IPS DF 6.9 (cell line): ENCODE results near the gene MYO9A.
"Not testable (repeated sequence)": the region's sequence is repeated elsewhere in the genome, so short reads cannot be mapped to it uniquely, and the experiment has no call there.

Experiments used
- DNase-seq: peaks from one replicate; pipeline ENCODE4 v3.0.0-alpha.2; 2013; ENCODE audit warnings: low read depth, low spot score
- H3K27ac ChIP-seq: one replicate; pipeline ENCODE4 v1.5.1; 2013; ENCODE audit warnings: low read length, control low read depth
- H3K27me3 ChIP-seq: 2 replicates; pipeline ENCODE4 v1.6.1; 2013; ENCODE audit warnings: mild to moderate bottlenecking, low read length; ENCODE audit not compliant: control insufficient read depth, insufficient read depth
- H3K36me3 ChIP-seq: 2 replicates; pipeline ENCODE4 v1.6.1; 2013; ENCODE audit warnings: low read length; ENCODE audit not compliant: control insufficient read depth, insufficient read depth
- H3K4me1 ChIP-seq: 2 replicates; pipeline ENCODE4 v1.6.1; 2013; ENCODE audit warnings: low read length; ENCODE audit not compliant: control insufficient read depth, insufficient read depth
- H3K4me3 ChIP-seq: 2 replicates; pipeline ENCODE4 v1.5.1; 2013; ENCODE audit warnings: mild to moderate bottlenecking, low read length
- H3K9me3 ChIP-seq: 2 replicates; pipeline ENCODE4 v1.6.1; 2013; ENCODE audit warnings: low read length, inconsistent platforms; ENCODE audit not compliant: control insufficient read depth, insufficient read depth
- WGBS: extraction: QIAGEN DNeasy Blood & Tissue Kit; methylation state at CpG from one replicate; pipeline ENCODE4 v1.1.7; 2013; ENCODE audit warnings: mixed read lengths, missing lambda C conversion rate; ENCODE audit not compliant: insufficient read length, insufficient coverage; 5-methylcytosine and 5-hydroxymethylcytosine counted together

MYO9A gene

DNA sequence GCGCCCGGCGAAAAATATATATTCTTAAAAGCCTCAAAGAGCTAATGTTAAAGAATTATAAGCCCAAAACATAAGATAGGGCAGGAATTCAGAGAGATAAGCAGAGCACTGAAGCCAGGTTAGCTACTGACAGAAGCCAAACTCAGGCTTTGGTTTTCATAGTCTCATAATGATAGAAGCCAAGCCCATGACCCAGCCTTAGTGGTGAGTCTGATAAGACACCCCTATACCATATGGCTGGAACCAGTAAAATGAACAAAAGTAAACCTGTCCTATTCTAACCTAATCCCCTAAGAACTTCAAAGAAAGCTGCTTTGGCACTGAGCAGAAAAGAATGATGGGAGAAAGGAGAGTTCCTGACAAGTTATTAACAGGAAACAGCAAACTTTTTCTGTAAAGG, 25.9 kb downstream of the MYO9A start:
- DNase-seq: no peak
- no peaks in the 10 kb centered on the region for H3K27me3 ChIP-seq
- no peaks in the 10 kb centered on the region for H3K36me3 ChIP-seq
- H3K27ac ChIP-seq: no peak overlapping the region
- no CpG with 5 or more reads among the region's 3 CpGs for WGBS
- no peak overlapping the region for H3K4me3 ChIP-seq
- H3K9me3 ChIP-seq: no peaks in the 10 kb centered on the region; the same call in 1 of the 2 replicates
- no peaks in the 10 kb centered on the region for H3K4me1 ChIP-seq

DNA sequence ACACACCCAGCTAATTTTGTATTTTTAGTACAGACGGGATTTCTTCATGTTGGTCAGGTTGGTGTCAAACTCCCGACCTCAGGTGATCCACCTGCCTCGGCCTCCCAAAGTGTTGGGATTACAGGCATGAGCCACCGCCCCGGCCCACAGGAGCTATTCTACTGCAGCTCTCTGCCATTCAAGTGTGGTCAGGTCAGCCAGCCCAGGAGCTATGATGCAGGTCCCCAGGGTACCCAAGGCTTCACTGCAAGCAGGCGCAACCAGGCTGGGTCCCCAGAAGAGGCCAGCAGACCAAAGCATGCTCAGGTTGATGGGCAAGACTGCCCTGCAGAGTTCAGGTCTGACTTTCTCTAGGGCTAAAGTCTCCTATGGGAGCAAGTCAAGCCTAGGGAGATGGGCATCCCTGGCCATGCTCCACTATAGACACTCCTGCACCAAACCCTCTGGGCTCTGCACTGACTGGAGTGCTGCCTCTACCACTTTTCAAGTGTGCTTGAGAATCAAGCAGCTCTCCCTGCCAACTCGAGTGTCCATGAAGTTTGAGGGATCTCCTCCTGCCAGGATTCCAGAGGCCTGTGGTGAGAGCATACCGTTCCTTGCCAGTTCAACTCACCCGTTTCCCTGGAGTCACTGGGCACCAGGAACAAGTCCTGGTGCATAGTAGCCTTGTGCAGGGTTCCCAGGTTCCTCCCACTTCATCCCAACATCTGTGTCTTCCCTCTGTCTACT, 30.9 kb downstream of the MYO9A start:
- no peak for DNase-seq
- H3K4me3 ChIP-seq: no peak overlapping the region
- WGBS: no CpG with 5 or more reads among the region's 9 CpGs
- no peaks in the 10 kb centered on the region for H3K4me1 ChIP-seq
- H3K36me3 ChIP-seq: no peaks in the 10 kb centered on the region
- no peak overlapping the region for H3K27ac ChIP-seq
- no peaks in the 10 kb centered on the region for H3K27me3 ChIP-seq
- H3K9me3 ChIP-seq: no peaks in the 10 kb centered on the region; the same call in 1 of the 2 replicates

DNA sequence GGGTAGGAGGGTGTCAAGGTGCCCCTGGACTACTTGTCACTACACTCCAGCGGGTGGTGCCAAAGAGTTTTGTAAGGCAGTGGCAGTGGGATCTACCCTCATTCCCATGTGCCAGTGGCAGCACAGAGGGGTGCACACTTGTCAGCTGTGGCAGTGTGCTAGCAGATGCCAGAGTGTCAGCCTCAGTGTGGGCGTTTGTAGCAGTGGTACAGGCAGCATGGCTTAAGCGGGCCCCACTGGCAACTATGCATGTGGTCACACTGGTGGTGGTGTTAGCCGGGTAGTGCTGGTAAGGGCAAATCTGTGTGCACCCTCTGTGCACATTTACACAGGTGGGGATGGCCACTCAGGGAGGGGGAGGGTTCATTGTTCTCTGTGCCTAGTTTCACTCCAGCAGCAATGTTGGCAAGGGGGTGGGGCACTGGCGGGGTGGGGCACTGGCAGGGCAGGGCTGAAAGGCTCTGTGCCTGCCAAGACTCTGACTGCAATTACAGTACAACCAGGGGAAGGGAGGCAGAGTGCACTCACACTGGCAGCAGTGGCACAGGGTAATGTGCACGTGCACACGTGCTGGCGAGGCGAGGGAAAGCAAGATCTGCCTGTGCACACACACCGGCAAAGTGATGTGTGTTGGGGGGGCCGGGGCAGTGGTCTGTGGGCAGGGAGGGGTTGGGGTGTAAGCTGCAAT, 31.8 kb downstream of the MYO9A start:
- H3K4me1 ChIP-seq: no peaks in the 10 kb centered on the region
- no peaks in the 10 kb centered on the region; the same call in 1 of the 2 replicates for H3K9me3 ChIP-seq
- H3K4me3 ChIP-seq: no peak overlapping the region
- no peaks in the 10 kb centered on the region for H3K27me3 ChIP-seq
- no peak for DNase-seq
- H3K36me3 ChIP-seq: no peaks in the 10 kb centered on the region
- no CpG with 5 or more reads among the region's 11 CpGs for WGBS
- H3K27ac ChIP-seq: no peak overlapping the region

DNA sequence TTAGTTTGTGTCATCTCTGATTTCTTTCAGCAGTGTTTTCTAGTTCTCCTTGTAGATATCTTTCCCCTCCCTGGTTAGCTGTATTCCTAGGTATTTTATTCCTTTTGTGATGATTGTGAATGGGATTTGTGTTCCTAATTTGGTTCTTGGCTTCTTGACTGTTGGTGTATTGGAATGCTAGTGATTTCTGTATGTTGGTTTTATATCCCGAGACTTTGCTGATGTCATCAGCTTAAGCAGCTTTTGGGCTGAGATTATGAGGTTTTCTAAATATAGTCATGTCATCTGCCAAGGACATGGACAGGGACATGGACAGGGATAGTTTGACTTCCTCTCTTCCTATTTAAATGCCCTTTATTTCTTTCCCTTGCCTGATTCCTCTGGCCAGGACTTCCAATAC, 35.8 kb downstream of the MYO9A start:
- H3K9me3 ChIP-seq: no peaks in the 10 kb centered on the region
- H3K4me1 ChIP-seq: no peaks in the 10 kb centered on the region
- no CpG with 5 or more reads among the region's 1 CpG for WGBS

DNA sequence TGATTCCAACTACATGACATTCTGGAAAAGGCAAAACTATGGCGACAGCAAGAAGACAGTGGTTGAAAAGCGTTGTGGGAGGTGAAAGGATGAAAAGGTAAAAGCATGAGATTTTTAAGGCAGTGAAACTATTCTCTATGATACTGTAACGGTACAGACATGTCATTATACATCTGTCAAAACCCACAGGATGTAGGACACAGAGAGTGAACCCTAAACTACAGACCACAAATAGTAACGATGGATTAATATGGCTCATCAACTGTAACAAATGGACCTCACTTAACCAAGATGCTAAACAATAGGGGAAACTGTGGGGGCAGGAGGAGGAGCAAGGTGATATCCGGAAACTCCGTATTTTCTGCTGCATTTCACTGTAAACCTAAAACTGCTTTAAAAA, 39.1 kb downstream of the MYO9A start:
- Histone ChIP-seq H3K4me3 (no peak overlapping the region), H3K27me3 (no peaks in the 10 kb centered on the region), H3K4me1 (no peaks in the 10 kb centered on the region), H3K36me3 (no peaks in the 10 kb centered on the region), H3K9me3 (no peaks in the 10 kb centered on the region), H3K27ac (no peak overlapping the region)
- DNase-seq: no peak
- no CpG with 5 or more reads among the region's 6 CpGs for WGBS

More for the DNA sequence above, 35.8 kb downstream of the MYO9A start:
- no peak overlapping the region for H3K27ac ChIP-seq
- H3K36me3 ChIP-seq: no peaks in the 10 kb centered on the region
- no peaks in the 10 kb centered on the region for H3K27me3 ChIP-seq
- H3K4me3 ChIP-seq: no peak overlapping the region
- DNase-seq: no peak

DNA sequence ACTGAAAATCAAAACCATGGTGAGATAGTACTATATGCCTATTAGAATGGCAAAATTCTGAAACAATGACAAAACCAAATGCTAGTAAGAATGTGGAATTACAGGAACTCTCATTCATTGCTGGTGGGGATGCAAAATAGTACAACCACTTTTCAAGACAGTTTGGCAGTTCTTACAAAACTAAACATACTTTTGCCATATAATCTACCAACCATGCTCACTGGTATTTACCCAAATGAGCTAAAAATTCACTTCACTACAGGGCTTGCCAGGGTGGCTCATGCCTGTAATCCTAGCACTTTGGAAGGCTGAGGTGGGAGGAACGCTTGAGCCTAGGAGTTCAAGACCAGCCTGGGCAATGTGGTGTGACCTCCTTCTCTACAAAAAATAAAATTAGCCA, 40.0 kb downstream of the MYO9A start:
- no CpG with 5 or more reads among the region's 1 CpG for WGBS
- DNase-seq: no peak
- no peaks in the 10 kb centered on the region for H3K36me3 ChIP-seq
- no peaks in the 10 kb centered on the region for H3K9me3 ChIP-seq
- no peaks in the 10 kb centered on the region for H3K27me3 ChIP-seq
- H3K4me3 ChIP-seq: no peak overlapping the region
- no peak overlapping the region for H3K27ac ChIP-seq
- no peaks in the 10 kb centered on the region for H3K4me1 ChIP-seq

DNA sequence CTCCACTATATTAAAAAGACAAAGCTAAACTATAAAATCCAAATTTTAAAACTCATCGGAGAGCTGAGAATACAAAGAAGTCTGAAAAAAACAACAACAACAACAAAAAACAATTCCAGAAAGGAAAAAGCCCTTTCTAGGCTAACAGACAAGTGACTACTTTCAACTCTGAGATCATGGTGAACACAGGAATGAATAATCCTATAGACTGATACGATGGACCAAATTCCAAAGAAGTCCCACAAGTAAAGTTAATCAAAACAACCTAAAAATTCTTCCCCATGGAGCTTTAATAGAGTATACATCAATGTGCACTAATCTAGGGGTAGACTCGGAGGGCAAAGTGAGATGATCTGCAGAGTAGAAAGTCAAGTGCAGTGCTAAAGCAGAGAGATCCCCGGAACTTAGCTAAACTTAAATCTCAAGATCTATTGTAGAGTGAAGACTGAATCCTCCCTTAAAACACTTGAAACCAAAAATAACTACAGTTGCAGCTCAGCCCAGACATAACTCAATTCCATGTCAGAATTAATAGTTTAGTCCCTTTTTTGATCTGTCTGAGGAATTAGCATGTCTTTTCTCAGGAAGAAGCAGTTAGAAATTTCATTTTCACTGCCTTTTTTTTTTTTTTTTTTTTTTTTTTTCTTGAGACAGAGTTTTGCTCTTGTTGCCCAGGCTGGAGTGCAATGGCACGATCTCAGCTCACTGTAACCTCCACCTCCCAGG, 43.5 kb downstream of the MYO9A start:
- no peaks in the 10 kb centered on the region for H3K27me3 ChIP-seq
- no peaks in the 10 kb centered on the region for H3K9me3 ChIP-seq
- WGBS: no CpG with 5 or more reads among the region's 5 CpGs
- no peak for DNase-seq
- no peak overlapping the region for H3K4me3 ChIP-seq
- no peaks in the 10 kb centered on the region for H3K36me3 ChIP-seq
- H3K27ac ChIP-seq: no peak overlapping the region
- no peaks in the 10 kb centered on the region for H3K4me1 ChIP-seq

DNA sequence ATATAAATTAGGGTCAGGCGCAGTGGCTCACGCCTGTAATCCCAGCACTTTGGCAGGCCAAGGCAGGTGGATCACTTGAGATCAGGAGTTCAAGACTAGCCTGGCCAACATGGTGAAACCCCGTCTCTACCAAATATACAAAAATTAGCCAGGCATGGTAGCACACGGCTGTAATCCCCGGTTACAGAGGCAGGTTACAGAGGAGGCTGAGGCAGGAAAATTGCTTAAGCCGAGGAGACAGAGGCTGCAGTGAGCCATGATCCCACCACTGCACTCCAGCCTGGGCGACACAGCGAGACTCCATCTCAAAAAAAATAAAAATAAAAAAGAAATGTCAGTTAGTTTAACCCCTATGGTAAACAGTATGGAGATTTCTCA, 46.5 kb downstream of the MYO9A start:
- WGBS: no CpG with 5 or more reads among the region's 8 CpGs
- H3K36me3 ChIP-seq, H3K27me3 ChIP-seq, DNase-seq, H3K9me3 ChIP-seq, H3K4me1 ChIP-seq, H3K4me3 ChIP-seq, H3K27ac ChIP-seq: not testable (repeated sequence)

DNA sequence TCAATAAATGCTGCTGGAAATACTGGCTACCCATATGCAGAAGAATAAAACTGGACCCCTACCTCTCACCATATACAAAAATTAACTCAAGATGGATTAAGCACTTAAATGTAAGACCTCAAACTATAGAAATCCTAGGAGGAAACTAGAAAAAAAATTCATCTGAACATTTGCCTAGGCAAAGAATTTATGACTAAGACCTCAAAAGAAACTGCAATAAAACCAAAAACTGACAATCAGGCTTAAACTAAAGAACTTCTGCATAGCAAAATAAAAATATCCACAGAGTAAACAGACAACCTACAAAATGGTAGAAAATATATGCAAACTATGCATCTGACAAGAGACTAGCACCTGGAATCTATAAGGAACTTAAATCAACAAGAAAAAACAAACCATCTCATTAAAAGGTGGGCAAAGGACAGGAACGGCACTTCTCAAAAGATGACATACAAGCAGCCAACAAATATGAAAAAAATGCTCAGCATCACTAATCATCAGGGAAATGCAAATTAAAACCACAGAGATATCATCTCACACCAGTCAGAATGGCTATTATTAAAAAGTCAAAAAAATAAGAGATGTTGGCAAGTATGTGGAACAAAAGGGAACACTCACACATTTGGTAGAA, 47.0 kb downstream of the MYO9A start:
- Histone ChIP-seq H3K4me3 (no peak overlapping the region), H3K9me3 (no peaks in the 10 kb centered on the region), H3K27me3 (no peaks in the 10 kb centered on the region), H3K36me3 (no peaks in the 10 kb centered on the region), H3K27ac (no peak overlapping the region), H3K4me1 (no peaks in the 10 kb centered on the region)
- no CpG with 5 or more reads among the region's 1 CpG for WGBS
- DNase-seq: no peak

DNA sequence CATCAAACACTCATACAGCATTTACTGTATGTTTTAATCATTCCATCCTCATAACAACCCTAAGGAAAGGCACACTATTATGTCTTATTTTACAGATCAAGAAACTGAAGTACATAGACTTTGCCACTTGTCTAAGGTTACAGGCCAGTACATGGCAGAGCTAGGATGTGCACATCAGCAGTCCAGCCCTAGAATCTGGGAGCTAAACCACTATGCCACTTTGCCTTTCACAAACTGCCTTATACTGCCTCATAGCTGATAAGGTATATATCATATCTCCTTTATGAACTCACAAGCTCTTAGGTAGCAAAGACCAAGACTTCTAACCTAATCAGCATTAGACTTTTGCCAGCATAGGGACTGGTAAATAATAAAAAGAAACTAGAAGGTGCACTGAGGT, 49.1 kb downstream of the MYO9A start:
- H3K4me1 ChIP-seq: no peaks in the 10 kb centered on the region
- no peak overlapping the region for H3K4me3 ChIP-seq
- no peaks in the 10 kb centered on the region for H3K9me3 ChIP-seq
- no peaks in the 10 kb centered on the region for H3K36me3 ChIP-seq
- no peaks in the 10 kb centered on the region for H3K27me3 ChIP-seq
- no peak overlapping the region for H3K27ac ChIP-seq
- DNase-seq: no peak
